GM19238 (cell line): ENCODE measurements around the gene CCNF.
"Not testable (repeated sequence)": the region's sequence is repeated elsewhere in the genome, so short reads cannot be mapped to it uniquely, and the experiment has no call there.

Experiments
- DNase-seq: peaks from one replicate; pipeline ENCODE4 v3.0.0; 2011; ENCODE audit warnings: low spot score; ENCODE audit not compliant: insufficient read length

Gene CCNF, protein sequence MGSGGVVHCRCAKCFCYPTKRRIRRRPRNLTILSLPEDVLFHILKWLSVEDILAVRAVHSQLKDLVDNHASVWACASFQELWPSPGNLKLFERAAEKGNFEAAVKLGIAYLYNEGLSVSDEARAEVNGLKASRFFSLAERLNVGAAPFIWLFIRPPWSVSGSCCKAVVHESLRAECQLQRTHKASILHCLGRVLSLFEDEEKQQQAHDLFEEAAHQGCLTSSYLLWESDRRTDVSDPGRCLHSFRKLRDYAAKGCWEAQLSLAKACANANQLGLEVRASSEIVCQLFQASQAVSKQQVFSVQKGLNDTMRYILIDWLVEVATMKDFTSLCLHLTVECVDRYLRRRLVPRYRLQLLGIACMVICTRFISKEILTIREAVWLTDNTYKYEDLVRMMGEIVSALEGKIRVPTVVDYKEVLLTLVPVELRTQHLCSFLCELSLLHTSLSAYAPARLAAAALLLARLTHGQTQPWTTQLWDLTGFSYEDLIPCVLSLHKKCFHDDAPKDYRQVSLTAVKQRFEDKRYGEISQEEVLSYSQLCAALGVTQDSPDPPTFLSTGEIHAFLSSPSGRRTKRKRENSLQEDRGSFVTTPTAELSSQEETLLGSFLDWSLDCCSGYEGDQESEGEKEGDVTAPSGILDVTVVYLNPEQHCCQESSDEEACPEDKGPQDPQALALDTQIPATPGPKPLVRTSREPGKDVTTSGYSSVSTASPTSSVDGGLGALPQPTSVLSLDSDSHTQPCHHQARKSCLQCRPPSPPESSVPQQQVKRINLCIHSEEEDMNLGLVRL

DNA sequence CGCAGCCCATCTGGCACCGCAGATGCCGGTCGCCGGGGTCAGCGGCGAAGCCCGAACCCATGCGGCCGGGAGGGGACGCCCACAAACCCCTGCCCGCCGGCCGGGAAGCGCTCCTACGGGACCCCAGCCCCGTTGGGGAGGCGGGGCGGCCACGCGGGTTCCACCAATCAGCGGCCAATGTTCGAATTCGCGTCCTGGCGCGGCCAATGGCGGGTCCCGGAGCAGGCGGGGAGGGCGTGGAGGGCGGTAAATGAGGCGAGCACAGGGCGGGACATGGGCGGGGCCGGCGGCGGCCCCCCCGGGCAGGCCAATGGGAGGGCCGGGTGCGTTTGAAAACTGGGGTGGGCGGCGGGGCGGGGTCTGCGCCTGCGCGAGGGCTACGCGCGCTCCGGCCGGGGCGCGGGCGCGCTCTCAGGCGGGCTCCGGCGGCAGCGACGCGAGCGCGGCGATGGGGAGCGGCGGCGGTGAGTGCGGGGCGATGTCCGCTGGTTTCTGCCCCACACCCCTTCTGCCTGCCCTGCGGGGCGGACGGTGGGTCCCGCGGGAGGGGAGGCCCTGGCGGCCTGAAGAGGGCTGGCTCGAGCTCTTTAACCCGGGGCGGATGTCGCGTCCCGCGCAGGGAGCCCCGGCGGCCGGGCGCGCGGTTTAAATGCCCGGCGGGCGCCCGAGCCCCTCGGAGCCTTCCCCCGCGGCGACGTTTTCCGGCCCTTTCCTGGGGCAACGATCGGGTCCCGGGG is at the start of gene CCNF:
Gene CCNF (plus strand): TSS at position 414 of the 737 bp plus-strand sequence. CDS start 35 bp downstream, at position 449.
- peak; percentile 99 for DNase-seq

GRCh38 chr16:2383501-2383900 is 45.7 kb upstream of the CCNF start:
- DNase-seq = no peak

GRCh38 chr16:2384426-2384825 is 44.8 kb upstream of the CCNF start:
- no peak for DNase-seq

DNA sequence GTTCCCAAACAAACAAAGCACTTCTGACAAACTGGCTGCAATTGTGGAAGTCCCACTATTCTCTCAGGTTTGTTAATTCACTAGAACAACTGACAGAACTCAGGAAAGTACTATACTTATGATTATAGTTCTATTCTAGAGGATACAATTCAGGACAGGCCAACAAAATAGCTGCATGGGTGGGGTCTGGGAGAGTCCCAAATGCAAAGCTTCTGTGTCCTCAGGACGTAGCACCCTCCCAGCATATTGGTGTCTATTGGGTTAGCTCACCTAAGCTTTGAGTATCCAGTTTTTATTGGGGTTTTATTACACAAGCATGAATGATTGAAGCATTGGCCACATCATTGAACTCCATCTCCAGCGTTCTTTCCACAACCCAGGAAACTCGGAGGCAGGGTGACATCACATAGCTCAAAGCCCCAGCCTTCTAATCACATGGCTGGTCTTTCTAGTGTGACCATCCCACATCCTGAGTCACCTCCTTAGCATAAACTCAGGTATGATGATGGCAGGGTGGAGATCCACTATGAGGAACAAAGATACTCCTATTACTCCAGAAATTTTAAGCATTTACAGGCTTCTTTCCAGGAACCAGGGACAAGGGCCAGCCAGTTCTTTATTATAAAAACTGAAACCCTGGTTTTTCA is 43.9 kb upstream of the CCNF start:
- no peak for DNase-seq

GRCh38 chr16:2385982-2386381 is 43.3 kb upstream of the CCNF start:
- DNase-seq = not testable (repeated sequence)

DNA sequence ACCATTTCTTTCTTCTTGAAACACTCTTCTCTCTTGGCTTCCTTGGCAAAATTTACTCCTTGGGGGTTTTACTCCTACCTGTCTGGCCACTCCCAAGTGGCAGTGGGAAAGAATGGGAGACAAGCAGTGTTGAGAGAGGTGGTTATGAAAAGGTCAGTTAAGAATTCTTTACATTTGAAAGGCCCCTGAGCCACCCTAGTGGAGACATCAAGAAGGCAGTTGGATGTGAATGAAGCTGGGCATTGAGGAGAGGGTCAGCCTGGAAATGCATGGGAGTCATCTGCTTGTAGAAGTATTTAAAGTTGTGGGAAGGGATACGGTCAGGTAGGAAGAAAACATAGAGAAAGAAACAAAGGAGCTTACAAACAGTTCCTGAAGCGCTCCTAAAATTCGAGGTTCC is 42.3 kb upstream of the CCNF start:
- no peak for DNase-seq

- DNase-seq = no peak
Measured at GRCh38 chr16:2388139-2388874, 40.9 kb upstream of the CCNF start.

- DNase-seq = no peak
Measured at GRCh38 chr16:2388875-2389433, 40.3 kb upstream of the CCNF start.

- DNase-seq = no peak
Measured at GRCh38 chr16:2392025-2392424, 37.2 kb upstream of the CCNF start.

GRCh38 chr16:2398520-2398919 is 30.7 kb upstream of the CCNF start:
- DNase-seq = no peak

DNA sequence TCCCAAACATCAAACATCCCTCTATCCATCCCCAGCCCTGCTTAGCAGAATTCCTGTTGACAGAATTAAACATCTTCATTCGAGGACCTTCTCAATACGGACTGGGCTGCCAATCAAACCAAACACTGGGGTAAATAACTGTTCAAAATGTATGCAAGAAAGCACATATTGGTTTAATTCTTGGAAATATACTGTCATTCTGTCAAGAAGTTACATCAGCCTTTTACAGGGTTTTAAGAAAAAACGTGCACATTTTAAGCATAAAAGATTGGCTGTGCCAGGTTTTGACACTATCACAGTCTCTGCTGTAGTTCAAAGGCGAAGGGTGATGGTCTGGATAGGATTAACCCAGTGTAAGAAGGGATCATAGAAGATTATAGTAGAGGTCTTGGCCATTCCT is 25.1 kb upstream of the CCNF start:
- no peak for DNase-seq

- no peak for DNase-seq
Measured at GRCh38 chr16:2415085-2415484, 14.2 kb upstream of the CCNF start.

GRCh38 chr16:2420035-2420434 is 9.2 kb upstream of the CCNF start:
- DNase-seq = no peak

GRCh38 chr16:2422123-2422867 is 7.0 kb upstream of the CCNF start:
- no peak for DNase-seq

DNA sequence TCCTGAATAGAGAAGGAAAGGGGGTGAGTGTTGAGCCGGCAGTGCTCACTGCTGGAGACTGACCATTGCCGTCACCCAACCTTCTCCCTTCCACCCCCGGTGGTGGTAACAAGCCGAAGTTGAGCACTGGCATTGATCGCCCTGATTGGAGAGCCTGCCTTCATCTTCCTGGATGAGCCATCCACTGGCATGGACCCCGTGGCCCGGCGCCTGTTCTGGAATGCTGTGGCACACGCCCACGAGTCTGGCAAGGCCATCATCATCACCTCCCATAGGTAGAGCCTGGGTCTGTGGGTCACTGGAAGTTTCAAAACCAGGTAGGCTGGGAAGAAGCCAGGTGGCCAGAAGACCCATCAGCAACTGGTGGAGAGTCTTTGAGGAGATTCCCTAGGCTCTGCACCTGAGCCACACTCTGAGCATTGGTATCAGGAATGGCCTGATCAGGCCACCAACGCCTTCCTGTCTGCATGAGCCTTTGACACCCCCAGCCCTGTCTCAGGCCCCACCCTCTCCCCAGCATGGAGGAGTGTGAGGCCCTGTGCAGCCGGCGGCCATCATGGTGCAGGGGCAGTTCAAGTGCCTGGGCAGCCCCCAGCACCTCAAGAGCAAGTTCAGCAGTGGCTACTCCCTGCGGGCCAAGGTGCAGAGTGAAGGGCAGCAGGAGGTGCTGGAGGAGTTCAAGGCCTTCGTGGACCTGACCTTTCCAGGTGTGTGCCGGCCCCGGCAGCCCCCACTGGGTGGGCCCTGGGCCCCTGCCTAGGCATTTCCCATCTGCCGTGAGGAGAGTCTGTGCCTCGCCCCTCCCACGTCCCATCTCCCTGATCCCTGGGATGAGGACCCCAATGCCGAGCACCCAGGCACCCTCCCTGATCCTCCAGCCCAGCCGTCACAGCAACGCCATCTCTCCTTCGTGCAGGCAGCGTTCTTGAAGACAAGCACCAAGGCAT is 4.9 kb upstream of the CCNF start:
- no peak for DNase-seq

- DNase-seq = no peak
Measured at GRCh38 chr16:2425008-2425518, 4.2 kb upstream of the CCNF start.

- no peak for DNase-seq
Measured at GRCh38 chr16:2425825-2426430, 3.3 kb upstream of the CCNF start.

GRCh38 chr16:2426941-2427361 is 2.3 kb upstream of the CCNF start:
- DNase-seq = no peak
